GM19324 (cell line): ENCODE data around the gene PKN2.
"Not testable (repeated sequence)": the region's sequence is repeated elsewhere in the genome, so short reads cannot be mapped to it uniquely, and the experiment has no call there.

ENCODE experiments used
- ATAC-seq: cut with Tn5 transposase; IDR thresholded peaks from one replicate; pipeline ENCODE4 v1.9.1; 2021; ENCODE audit warnings: mild to moderate bottlenecking, moderate library complexity; ENCODE audit not compliant: unreplicated experiment, low FRiP score

PKN2 gene

DNA sequence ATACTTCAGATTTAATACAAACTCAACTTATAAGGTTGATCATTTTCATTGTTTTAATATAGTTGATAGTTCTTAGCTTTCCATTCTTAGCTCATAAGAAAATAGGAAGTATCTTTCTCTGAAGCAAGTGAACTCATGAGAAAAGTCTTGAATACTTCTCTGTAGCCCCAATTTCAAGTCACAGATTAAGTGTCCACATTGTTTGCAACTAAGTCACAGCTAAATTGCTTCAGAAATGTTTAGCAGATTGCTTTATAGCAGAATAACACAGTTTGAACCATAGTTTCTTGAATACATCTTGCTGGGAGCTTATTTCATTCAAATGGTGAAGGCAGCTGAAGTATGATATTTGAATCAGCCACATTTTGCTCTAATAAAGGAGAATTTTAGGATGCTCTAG, 10.6 kb upstream of the PKN2 start:
- ATAC-seq = no peak

DNA sequence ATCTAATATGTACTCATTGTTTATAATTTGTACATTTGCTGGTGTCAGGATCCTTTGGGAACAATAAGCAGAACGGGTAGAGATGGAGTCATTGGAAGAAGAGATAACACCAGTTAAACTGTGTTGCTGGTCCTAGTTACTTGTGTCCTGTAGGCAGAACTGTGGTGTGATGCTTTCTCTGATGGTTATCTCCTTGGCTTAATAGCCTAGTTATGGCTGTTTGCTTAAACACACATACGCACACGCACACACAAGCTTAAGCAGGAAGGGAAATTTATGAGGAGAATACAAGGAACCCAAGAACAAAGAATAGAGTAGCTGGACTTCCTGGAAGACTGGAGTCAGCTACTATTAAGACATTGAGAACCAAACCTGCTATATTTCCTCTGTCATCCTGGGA, 5.7 kb upstream of the PKN2 start:
- no peak for ATAC-seq

DNA sequence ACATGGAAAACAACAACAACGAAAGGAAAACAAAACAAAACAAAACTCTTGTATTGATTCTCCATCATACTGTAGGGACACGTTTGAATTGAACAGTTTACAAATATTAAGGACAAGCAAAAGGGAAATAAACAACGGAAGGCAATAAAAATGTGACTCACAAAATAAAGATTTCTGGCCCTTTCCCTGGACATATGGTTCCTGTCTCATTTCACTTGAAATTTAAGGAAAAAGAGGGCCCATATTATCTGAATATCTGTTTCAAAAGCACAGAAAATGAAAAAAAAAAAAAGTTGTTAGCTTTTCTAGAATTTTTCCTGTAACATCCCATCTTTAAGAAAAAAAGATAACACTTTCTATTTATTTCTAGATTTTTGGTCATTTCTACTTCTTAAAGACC, 3.6 kb upstream of the PKN2 start:
- ATAC-seq = no peak

DNA sequence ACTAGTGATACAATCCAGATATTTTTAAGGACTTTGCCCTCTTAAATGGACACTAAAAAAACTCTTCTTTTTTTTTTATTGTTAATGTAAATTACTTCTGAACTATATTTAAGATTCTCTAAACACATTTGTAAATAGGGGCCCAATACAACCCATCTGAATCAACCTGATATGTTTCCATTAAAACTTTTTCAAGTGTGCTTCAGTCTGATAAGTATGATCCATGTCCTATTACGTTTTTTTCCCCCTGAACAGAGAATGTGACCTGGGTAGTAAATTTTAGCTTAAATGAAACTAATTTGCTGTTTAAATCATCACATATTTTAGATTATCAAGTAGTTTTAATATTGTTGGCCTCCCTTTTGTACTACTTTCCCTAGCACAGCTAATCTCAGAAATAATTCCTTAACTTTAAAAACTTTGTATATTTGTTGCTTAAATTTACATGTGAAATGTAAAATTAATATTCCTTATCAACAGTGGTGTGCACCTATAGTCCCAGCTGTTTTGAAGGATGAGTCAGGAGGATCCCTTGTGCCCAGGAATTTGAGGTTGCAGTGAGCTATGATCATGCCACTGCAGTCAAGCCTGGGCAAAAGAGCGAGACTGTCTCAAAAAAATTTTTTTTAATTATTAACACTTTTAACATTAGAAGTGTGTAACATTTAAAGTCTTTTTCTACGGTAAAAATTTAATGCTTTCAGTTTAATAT, 3.0 kb upstream of the PKN2 start:
- no peak for ATAC-seq

DNA sequence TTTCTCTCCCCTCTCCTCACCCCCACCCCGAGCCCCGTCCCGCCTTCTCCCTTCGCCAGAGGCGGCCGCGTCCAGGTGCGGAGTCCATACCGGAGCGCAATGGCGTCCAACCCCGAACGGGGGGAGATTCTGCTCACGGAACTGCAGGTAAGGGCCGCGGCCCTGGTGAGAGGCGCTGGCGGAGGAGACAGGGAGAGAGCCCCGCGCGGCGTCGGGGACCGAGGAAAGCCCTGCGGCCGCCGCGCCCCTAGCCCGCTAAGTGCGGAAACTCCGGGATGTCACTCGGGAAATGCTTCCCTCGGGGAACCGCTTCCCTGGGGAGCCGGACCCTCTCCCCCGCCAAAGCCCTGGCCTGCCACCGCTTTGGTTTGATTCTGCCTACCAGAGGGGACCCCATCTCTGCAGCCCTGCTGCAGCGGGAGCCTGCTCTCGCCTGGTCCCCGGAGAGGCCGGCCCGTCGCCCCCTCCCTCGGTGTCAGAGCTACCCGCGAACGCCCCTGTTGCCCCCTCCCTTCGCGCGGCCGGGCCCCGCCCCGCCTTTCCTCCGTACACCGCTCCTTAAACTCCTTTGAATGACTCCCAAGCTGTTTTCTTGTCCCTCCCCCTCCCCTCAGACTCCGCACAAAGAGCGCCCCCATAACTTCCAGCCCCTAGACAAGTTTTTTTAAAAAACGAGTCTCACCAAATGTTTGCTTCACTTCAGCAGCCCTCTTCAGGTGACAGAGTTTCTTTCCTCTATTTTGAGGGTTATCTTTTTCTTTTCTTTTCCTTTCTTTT, 597 bp downstream of the PKN2 start:
- ATAC-seq = peak; percentile 38

DNA sequence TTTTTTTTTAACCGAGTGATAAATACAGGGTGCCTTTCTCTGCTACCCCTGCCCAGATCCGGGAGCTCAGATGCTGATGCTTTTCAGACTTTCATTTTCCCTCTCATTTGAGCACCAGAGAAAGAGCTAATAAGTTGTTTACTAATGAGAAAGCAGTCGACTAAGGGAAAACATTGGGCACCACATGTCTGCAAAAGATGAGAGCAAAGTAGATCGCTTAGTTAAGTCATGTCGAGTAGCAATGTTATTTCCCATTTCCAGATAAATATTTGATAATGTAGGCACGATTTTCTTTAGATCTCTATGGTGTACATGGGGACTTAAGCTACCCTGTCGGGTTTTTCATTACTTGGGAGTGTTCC, 1.2 kb downstream of the PKN2 start:
- no peak for ATAC-seq

DNA sequence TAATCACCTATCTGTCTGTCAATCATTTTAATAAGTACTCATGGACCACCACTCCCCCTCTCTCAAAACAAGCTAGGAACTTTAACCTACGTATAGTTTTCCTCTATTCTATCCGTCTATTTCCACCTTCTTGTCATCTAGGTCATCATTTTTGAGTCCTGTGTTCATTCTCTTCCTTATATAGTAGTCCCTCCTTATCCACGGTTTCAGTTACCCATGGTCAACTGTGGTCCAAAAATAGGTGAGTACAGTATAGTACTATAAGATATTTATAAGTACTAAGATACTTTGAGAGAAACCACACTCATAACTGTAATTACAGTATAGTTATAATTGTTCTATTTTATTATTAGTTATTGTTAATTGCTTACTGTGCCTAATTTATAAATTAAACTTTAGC, 7.5 kb downstream of the PKN2 start:
- ATAC-seq = no peak

DNA sequence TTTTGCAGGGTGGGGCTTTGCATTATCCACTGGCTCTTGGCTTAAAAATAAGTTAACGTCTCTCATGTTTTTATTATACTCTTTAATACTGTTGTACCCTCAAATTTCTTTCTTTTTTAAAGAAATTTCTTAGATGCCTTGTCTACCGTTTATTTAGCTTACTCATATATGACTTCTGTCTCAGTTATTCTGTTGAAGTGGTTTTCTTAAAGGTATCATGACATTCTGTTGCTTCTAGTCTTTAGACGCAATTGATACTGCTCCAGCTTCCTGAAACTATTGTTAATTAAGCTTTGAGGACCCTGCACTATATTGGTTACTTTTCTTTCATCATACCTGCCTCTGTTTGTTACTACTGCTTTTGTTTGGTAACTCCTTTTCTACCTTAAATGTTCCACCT, 11.7 kb downstream of the PKN2 start:
- no peak for ATAC-seq

DNA sequence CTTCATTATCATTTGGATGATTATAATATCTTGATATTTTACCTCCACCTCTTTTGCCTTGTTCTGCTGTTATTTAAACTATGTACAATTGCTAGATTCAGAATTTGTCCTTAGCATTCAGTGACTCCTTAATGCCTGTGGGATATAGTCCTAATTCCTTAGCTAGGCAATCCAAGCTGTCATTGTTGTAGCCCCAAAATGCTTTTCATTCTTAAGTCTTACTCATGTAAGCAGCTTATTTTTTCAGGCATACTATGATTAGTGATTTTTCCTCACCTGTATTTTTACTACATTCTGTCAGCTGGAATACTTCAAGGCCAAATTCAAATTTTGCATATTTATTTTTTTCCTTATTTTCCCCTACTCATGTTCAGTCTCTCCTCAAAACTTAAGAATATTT, 13.4 kb downstream of the PKN2 start:
- ATAC-seq = no peak

DNA sequence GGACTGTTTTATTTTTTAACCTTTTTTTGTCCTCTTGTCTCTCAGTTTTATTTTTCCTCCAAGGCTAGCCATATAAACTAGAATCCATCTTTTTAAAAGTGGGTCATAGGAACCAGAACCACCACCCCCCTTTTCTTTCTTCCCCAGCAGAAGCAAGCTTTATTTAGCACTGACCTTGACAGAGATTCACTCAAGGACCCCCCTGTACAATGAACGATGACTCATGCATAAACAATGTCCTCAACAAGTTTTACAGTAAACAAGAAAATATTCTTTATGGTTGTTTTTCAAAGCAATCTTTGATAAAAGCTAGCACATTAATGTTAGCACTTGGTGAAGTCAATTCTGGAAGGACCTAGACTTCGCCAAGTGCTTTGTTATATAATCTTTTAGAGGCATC, 14.1 kb downstream of the PKN2 start:
- no peak for ATAC-seq

DNA sequence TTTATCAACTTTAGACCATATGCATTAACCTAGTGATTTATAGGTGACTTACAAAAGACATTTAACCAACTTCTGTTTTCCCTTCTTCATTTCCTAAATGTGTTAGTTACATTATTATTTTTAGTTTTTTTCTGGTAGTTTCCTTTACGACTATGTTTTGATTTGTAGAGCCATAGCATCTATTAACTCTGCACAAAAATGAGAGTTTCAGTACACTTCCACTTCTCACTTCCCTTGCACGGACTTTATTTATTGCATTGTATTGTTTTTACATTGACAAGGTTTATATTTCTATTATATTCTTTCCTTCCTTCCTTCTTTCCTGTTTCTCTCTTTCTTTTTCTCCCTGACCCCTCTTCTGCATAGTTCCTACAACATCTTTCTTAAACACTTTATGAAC, 14.7 kb downstream of the PKN2 start:
- ATAC-seq = no peak

DNA sequence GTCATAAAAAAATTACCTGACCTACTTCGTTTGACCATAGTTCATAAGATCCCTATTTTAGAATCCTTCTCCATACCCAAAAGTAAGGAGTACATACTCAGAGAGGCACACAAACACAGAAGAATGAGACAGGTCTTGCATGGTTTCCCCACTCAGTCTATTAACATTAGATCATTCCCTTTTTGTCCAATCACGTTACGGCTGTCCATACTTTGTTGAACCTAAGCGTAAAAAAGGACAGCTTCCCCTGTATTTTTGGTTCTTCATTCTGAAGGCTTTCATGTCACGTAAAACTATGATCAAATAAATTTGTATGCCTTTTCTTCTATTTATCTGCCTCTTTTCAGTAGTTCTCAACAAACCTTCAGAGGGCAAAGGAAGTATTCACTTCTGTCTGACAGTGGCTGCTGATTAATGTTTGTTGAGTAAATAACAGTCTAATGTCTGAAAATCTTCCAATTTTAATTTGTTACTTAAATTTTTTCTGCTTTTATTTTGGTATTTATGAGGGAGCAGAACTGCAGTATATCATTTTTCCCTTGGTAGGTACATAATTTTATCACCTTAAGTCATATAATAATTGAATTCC, 16.4 kb downstream of the PKN2 start:
- ATAC-seq = no peak

DNA sequence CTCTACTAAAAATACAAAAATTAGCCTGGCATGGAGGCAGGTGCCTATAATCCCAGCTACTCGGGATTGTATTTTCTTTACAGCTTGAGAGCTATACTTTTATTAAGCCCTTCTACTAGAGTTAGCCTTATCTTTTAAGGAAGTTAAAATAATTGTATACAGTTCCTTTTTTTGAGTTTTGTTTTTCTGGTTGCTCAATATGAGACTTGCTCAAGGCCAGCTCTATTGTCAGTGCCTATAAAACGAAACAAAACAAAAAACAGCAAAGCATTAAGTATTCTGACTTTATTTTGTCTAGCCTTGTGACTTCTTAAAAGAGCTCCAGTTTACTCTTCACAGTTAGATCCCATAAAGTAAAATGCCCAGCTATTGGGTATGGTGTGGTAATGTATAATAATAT, 17.2 kb downstream of the PKN2 start:
- ATAC-seq = no peak

DNA sequence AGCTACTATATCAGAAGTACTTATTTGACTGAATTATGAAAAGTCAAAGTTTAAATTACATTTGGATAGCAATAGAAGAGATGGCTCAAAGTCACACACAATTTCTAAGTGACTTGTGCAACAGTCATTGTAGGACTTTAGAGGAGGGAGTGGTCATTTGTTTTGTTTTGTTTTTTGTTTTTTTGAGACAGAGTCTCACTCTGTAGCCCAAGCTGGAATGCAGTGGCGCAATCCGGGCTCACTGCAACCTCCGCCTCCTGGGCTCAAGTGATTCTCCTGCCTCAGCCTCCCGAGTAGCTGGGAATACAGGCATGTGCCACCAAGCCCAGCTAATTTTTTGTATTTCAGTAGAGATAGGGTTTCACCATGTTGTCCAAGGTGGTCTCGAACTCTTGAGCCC, 17.7 kb downstream of the PKN2 start:
- ATAC-seq = not testable (repeated sequence)

DNA sequence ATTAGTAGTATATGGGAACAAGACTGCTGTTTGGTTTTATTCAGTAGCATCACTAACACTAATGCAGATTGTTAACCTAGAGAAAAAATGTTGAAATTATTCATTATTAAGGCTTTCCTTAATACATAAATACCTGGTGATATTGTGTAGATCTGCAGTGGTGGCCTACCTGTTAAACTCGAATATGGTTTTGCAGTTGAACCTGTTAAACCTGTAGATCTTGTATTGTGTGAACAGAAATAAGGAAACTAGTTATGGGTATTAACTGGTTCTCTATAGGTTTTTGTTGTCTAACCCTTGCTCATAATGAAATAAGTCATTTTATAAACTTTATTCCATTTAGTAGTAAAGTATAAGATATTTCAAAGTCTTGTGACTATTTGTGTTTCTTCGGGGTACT, 23.9 kb downstream of the PKN2 start:
- ATAC-seq = no peak

DNA sequence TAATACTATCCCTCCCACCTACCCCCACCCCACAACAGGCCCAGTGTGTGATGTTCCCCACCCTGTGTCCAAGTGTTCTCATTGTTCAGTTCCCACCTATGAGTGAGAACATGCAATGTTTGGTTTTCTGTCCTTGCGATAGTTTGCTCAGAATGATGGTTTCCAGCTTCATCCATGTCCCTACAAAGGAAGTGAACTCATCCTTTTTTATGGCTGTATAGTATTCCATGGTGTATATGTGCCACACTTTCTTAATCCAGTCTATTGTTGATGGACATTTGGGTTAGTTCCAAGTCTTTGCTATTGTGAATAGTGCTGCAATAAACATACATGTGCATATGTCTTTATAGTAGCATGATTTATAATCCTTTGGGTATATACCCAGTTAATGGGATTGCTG, 28.8 kb downstream of the PKN2 start:
- ATAC-seq = not testable (repeated sequence)

DNA sequence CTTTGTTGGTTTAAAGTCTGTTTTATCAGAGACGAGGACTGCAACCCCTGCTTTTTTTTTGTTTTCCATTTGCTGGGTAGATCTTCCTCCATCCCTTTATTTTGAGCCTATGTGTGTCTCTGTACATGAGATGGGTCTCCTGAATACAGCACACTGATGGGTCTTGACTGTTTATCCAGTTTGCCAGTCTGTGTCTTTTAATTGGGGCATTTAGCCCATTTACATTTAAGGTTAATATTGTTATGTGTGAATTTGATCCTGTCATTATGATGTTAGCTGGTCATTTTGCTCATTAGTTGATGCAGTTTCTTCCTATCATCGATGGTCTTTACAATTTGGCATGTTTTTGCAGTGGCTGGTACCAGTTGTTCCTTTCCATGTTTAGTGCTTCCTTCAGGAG, 32.5 kb downstream of the PKN2 start:
- not testable (repeated sequence) for ATAC-seq

DNA sequence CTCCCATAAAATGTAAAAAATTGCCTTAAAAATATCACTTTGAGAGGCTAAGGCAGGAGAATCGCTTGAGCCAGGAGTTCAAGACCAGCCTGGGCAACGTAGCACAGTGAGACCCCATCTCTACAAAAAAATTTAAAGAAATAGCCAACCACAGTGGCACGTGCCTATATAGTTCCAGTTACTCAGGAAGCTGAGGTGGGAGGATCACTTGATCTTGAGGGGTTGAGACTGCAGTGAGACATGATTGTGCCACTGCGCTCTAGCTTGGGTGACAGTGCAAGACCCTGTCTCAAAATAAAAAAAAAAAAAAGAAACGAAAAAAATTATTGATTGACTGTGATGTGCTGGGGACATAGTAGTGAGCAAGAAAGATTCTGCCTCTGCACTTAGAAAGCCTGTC, 38.4 kb downstream of the PKN2 start:
- no peak for ATAC-seq

DNA sequence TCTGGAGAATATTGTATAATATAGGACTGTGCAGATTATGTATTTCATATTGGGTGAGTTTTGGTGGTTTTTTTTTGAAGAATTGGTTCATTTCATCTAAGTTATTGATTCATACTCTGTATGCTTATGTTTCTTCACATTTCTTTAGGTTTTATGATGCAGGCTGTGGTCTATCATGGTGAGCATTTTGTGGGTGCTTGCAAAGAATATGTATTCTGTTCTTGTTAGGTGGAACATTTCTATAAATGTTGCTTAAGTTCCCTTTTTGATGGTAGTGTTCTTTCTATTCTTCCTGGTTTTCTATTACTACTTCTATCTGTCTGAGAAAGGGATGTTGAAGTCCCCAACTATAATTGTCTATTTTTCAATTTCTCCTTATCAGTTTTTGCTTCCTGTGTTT, 42.6 kb downstream of the PKN2 start:
- no peak for ATAC-seq

DNA sequence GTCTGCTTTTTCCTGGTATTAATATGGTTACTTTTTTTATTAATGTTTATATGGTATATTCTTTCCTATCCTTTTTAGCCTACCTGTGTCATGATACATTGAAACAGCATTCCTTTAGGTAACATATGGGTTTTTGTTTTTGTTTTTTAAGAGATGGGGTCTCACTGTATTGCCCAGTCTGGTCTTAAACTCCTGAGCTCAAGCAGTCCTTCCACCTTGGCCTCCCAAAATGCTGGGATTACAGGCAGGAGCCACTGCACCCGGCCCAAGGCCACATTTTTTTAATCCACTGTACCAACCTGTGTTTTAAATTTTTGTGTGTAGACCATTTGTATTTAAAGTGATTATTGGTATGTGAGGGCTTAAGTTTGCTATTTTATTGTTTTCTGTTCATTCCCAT, 43.1 kb downstream of the PKN2 start:
- no peak for ATAC-seq

DNA sequence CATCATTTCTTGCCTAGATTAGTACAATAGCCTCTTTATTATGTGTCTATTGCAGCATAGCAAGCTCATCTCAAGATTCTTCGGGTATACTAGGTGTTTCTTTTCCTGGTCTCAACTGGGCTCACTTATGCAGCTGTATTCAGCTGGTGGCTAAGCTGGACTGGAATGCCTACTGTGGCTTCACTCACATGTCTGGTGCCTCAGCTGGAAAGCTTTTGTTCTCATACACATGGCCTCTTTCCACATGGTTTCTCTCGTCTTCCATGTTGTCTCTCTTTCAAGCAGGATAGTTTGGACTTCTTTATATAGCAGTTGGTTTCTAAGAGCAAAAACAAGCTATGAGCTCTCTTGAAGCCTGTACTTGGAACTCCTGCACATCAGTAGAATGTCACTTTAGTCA, 45.2 kb downstream of the PKN2 start:
- no peak for ATAC-seq

DNA sequence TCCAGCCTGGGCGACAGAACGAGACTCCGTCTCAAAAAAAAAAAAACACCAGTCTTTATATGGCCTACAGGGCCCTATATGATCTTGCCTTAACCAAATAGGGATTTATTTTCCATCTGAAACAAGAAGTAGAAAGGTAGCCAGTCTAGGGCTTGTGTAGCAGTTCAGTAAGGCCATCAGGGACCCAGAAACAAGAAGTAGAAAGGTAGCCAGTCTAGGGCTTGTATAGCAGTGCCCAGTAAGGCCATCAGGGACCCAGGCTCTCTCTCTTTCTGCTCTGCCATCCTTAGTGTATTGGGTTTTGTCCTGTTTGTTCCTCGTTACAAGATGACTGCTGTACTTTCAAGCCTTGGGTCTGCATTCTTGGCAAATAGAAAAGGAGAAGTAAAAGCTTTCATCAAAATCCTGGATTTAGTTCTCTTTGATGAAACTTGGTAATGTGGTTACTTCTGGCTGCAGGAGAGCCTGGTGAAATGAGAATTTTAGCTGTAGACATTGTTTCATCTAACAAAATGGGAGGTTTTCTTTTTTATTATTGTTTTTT, 46.1 kb downstream of the PKN2 start:
- no peak for ATAC-seq
